Stimulated activated CD4-positive, alpha-beta T cell treated with anti-CD3 and anti-CD28 coated beads, Interleukin-12 subunit alpha, Interleukin-12 subunit beta, amount 100 ng/mL, for 48 hours (primary cell): ENCODE data around the gene OGFOD3.
"Not testable (repeated sequence)": the region's sequence is repeated elsewhere in the genome, so short reads cannot be mapped to it uniquely, and the experiment has no call there.

ENCODE experiments used
- DNase-seq, 3 donors: peaks; one replicate each; pipeline ENCODE4 v3.0.0-alpha.2; 2020; ENCODE audit warnings: low read depth in 2 of 3, low spot score in 1 of 3

Gene OGFOD3

GRCh38 chr17:82388922-82389283 is 29.5 kb downstream of the OGFOD3 start:
- DNase-seq: no peak

GRCh38 chr17:82388223-82388921 is 30.0 kb downstream of the OGFOD3 start:
- DNase-seq: no peak

DNA sequence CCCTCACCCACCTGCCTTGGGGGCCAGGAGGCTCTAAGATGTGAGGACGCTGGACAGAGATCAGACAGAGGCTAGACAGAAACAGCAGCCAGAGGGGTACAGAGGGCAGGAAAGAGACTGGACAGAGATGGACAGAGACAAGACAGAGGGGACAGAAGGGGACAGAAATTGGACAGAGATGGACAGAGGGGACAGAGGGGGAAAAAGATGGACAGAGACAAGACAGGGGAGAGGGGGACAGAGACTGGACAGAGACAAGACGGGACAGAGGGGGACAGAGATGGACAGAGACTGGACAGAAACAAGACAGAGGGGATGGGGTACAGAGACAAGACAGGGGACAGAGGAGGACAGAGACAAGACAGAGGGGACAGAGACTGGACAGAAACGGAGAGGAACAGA is 30.7 kb downstream of the OGFOD3 start:
- no peak for DNase-seq

GRCh38 chr17:82386881-82387704 is 31.3 kb downstream of the OGFOD3 start:
- DNase-seq: no peak

DNA sequence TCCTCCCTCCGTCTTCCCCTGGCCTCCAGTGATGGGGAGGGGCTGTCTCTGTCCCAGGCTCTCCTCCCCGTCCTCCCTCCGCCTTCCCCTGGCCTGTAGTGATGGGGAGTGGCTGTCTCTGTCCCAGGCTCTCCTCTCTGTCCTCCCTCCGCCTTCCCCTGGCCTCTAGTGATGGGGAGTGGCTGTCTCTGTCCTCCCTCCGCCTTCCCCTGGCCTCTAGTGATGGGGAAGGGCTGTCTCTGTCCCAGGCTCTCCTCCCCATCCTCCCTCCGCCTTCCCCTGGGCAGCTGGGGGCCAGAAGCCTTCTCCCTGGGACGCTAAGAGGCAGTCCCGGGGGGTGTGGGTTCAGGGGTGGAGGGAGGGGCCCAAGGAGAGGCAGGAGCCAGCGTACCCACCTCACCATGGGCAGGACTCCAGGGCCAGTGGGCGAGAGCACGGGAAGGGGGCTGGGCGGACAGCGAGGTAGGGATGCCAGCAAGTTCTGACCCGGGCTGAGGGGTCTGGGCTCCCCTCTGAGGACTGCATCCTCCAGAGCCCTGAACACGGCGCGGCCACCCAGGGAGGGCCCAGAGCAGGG is 32.0 kb downstream of the OGFOD3 start:
- no peak for DNase-seq

- no peak for DNase-seq
Measured at GRCh38 chr17:82385559-82386254, 32.7 kb downstream of the OGFOD3 start.

DNA sequence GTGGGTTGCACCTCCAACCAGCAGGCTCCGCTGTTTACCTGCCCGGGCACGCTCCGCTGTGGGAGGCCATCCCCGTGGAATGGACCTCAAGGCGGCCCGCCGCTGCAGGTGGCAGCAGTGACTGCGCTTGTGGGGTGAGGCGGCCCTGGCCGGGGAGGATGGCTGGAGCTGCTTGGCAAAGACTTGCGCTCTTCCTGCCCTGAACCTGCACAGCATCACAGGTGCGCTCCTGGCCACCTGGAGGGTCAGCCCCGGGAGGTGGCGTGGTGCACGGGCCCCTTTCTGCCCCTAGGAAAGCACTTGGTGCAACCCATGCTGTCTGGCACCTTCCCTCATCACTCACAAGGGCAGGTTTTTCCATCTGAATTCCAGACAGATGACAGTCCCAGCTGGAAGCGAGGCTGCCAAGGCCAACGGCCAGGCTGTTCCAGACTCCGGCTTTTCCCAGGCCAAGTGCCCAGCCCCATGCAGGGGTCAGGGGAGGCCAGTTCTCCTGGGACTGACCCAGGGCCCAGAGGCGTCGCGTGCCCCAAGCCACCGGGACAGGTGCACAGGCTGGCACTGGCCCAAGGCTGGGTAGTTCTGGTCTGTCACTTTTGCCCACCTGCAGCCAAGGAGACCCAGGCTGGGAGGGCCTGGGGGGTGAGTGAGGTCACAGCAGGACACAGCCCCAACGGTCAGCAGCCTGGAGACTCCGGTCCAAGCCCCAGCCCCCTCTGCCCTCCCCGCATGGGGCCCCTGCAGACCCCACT is 33.5 kb downstream of the OGFOD3 start:
- no peak for DNase-seq

- no peak for DNase-seq
Measured at GRCh38 chr17:82384051-82384729, 34.2 kb downstream of the OGFOD3 start.

DNA sequence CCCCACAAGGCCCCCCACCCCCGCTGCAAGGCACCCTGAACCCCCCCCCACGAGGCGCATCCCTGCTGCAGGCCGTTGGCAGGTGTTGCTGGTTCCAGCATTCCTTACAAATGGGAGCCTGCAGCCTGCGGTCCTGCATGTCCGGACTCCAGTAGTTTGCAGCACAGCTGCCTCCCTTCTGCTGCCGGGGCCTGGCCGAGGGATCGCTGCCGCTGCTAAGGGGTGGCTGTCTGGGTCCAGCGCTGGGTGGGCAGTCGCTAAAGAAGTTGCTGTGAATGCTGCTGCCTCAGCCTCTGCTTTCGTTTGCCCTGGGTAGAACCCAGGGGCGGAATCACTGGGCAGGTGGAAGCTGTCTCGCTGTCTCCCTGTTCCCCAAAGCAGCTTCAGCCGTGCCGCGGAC is 35.0 kb downstream of the OGFOD3 start:
- no peak for DNase-seq

- no peak for DNase-seq
Measured at GRCh38 chr17:82382933-82383255, 35.5 kb downstream of the OGFOD3 start.

- DNase-seq: not testable (repeated sequence)
Measured at GRCh38 chr17:82382220-82382932, 36.0 kb downstream of the OGFOD3 start.

- DNase-seq: not testable (repeated sequence)
Measured at GRCh38 chr17:82381703-82382009, 36.7 kb downstream of the OGFOD3 start.

- DNase-seq: no peak
Measured at GRCh38 chr17:82380860-82381702, 37.3 kb downstream of the OGFOD3 start.

DNA sequence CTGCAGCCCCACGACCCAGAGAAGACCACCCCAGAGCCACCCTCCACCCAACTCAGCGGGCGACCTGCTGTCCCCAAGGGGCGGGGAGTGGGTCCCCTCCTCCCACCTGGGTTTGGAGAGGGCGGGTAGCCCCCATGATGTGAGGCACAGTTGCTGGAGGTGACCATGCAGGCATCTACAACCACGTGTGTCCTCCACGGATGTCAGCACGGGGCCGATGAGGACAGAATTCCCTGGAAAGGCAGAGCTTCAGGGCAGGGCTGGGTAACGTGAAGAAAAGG is 39.7 kb downstream of the OGFOD3 start:
- DNase-seq: no peak

DNA sequence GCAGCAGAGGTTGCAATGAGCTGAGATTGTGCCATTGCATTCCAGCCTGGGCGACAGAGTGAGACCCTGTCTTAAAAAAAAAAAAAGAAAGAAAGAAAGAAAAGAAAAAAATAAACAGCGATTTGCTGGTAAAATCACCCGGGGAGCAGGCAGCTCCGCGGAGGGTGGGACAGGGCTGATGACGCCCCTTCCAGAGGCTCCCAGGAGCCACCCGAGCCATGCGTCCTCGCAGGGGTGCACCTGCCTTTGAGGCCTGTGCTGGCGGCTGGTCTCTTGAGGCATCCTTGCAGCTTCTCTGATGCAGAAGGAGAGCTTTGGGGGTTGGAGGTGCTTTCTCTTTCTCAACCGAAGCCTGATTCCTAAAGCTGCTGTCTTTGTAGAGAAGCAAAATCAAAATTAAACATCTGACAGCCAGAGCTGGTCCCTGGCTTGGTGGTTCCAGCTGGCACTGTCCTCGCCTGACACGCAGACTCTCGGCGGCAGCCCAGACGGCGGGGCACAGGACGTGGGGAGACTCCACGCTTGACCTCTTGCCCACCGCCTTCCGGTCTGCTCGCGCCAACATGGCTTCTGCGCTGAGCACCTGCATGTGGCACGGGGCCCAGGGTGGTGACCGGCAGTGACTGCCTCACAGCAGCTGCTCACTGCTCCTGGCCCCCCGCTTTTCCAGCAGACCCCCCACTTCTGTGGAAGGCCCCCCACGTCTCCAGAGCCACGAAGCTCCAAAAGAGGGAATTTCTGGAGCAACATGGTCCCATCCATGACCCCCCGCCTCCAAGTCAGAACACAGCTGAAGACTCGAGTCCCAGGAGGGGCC is 40.3 kb downstream of the OGFOD3 start:
- no peak for DNase-seq

GRCh38 chr17:82377294-82377693 is 41.1 kb downstream of the OGFOD3 start:
- DNase-seq: not testable (repeated sequence)

DNA sequence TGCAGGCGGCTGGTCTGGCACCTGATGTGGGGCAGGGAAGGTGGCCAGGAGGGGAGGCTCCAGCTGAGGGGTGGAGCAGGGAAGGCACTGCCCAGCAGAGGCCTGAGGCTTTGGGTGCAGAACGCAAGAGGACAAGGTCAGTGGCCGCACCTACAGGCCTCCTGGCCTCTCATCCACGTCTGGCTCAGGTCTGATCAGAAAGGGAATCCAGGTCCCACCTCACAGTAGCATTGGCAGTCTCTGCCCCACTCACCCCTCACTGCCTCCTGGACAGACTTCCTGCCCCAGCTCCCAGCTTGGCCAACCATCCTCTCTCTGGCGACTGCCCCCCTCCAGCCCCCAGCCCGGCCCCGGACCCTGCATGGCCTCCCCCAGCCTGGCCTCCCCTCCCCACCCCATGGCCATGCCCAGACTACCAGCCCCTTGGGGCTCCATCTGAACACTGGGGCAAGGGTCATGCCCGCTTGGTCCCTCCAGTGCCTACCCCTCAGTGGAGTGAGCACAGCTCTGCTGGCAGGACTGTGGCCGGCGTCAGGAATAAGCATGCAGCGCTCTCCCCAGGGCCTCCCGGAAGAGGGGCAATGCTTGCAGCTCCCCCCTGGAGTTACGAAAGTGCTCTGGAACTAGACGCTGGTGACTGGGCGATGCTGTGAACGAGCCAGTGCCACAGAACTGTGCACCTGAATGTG is 42.2 kb downstream of the OGFOD3 start:
- DNase-seq: no peak
